ENCODE data around the gene KIF26A.

Gene KIF26A

DNA sequence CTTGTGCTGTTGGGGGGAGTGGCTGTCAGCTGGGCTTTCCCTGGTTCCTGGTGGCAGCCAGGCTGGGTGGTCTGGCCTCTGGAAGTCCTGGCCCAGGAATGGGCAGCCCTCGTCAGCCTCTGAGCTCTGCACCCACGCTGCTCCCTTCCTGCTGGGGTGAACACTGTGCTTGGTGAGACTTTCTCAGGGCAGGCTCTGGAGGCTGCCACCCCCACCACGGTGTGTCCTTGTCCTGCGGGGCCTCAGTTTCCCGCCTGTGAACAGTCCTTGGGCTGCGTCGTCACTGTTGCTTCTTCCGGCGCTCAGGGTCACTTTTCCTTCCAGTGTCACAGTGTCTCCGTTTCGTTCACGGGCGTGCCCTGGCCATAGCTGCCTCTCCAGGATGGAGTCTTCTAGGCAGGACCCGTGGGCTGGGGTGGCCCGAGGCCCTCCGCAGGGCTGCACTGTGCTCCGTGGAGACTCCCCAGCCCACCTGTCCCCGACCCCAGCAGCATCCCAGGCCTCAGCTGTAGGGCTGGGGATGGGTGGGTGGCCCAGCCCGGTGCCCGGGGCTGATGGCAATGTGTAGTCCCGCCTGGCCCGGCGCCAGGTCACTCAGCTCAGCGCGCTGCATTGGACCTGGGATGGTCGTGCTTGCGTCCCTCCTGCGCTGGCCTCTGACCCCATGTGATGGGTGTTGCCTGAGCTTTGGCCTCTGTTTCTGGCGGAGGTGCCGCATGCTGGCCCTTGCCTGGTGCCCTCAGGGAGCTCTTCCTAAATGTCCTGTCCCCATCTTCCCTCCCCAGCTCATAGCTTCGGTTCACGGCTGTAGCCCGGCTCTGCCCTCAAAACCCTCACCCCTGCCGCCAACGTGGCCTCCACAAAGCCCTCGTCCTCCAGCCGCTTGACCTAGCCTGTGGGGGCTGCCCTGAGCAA lies 6.8 kb downstream of the KIF26A start:
- no peak for DNase-seq
- Histone ChIP-seq H3K4me3 (ENCODE audit: low read length) (no peak overlapping the region), H3K27ac (ENCODE audit: low read length) (no peak overlapping the region), H3K79me2 (ENCODE audit: low read length) (no peaks in the 10 kb centered on the region), H3K9me3 (replicated peaks; ENCODE audit: insufficient read depth, low read length) (no peaks in the 10 kb centered on the region), H3K4me1 (ENCODE audit: low read length) (no peaks in the 10 kb centered on the region), H3F3A (ENCODE audit: insufficient read depth, low read length) (no peaks in the 10 kb centered on the region), H2AFZ (ENCODE audit: low read length) (no peak overlapping the region), H4K20me1 (ENCODE audit: insufficient read depth, low read length) (no peaks in the 10 kb centered on the region), H3K27me3 (replicated peaks; ENCODE audit: insufficient read depth, low read length) (peaks cover 22% of the 10 kb centered on the region), H3K4me2 (ENCODE audit: low read depth, low read length) (no peak overlapping the region), H3K36me3 (replicated peaks; ENCODE audit: insufficient read depth, low read length) (no peaks in the 10 kb centered on the region), H3K9ac (ENCODE audit: low read length) (no peak overlapping the region), H3K9me2 (replicated peaks; ENCODE audit: insufficient read depth, low read length) (no peaks in the 10 kb centered on the region)
- TF ChIP-seq EZH2phosphoT487 (IDR thresholded peaks at IDR 0.05; ENCODE audit: low read length) (no peak), EZH2 (optimal IDR thresholded peaks at IDR 0.05; ENCODE audit: low read depth, low read length) (no peak)
- TF ChIP-seq, protein P1, sequence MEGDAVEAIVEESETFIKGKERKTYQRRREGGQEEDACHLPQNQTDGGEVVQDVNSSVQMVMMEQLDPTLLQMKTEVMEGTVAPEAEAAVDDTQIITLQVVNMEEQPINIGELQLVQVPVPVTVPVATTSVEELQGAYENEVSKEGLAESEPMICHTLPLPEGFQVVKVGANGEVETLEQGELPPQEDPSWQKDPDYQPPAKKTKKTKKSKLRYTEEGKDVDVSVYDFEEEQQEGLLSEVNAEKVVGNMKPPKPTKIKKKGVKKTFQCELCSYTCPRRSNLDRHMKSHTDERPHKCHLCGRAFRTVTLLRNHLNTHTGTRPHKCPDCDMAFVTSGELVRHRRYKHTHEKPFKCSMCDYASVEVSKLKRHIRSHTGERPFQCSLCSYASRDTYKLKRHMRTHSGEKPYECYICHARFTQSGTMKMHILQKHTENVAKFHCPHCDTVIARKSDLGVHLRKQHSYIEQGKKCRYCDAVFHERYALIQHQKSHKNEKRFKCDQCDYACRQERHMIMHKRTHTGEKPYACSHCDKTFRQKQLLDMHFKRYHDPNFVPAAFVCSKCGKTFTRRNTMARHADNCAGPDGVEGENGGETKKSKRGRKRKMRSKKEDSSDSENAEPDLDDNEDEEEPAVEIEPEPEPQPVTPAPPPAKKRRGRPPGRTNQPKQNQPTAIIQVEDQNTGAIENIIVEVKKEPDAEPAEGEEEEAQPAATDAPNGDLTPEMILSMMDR (IDR thresholded peaks at IDR 0.05; ENCODE audit: low read length) = no peak

DNA sequence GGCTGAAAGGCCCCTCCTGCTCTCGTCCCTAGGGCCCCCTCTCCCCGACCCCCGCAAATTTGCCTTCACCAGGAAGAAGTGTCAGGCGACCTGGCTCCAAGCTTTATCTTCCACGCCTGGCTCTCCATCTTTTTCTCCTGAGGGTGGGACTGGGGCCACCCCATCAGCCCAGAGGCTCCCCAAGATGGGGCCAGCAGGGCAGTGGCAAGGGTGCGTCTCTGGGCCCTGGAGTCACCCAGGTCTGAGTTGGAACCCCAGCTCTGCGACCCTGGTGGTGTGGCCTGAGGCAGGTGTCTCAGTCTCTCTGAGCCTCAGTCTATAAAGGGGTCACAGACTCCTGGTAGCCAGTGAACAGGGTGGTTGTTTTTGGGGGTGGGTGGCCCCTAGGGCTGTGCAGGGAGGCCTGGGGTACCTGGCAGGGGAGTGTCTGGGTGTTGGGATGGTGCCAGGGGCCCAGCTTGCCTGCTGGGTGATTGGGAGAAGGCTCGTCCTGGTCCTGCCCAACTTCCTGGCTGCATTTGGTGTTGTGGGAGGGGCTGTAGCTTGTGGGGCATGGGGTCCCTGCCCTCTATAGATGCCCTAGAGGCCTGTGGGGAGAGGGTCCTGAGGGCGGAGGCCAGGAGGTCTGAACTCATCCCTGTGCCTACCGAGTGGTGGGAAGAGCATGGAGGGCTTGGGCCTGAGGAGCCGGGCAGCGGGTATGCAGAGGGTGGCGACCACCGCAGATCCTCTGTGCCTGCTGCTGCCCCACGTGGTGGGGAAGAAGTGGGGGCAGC lies 7.6 kb downstream of the KIF26A start:
- H3K9ac ChIP-seq (ENCODE audit: low read length) = no peak overlapping the region
- no peak overlapping the region for H3K4me2 ChIP-seq (ENCODE audit: low read depth, low read length)
- no peak for TF ChIP-seq EZH2 (optimal IDR thresholded peaks at IDR 0.05; ENCODE audit: low read depth, low read length)
- no peak for TF ChIP-seq EZH2phosphoT487 (IDR thresholded peaks at IDR 0.05; ENCODE audit: low read length)
- TF ChIP-seq, protein P1 (IDR thresholded peaks at IDR 0.05; ENCODE audit: low read length) = no peak
- H2AFZ ChIP-seq (ENCODE audit: low read length) = no peak overlapping the region
- H4K20me1 ChIP-seq (ENCODE audit: insufficient read depth, low read length) = no peaks in the 10 kb centered on the region
- H3K9me2 ChIP-seq (replicated peaks; ENCODE audit: insufficient read depth, low read length) = no peaks in the 10 kb centered on the region
- no peaks in the 10 kb centered on the region for H3K36me3 ChIP-seq (replicated peaks; ENCODE audit: insufficient read depth, low read length)
- no peaks in the 10 kb centered on the region for H3F3A ChIP-seq (ENCODE audit: insufficient read depth, low read length)
- peaks cover 29% of the 10 kb centered on the region; the same call in 1 of the 2 replicates for H3K27me3 ChIP-seq (replicated peaks; ENCODE audit: insufficient read depth, low read length)
- no peak overlapping the region for H3K27ac ChIP-seq (ENCODE audit: low read length)
- DNase-seq = no peak
- no peaks in the 10 kb centered on the region for H3K4me1 ChIP-seq (ENCODE audit: low read length)
- no peak overlapping the region for H3K4me3 ChIP-seq (ENCODE audit: low read length)
- H3K9me3 ChIP-seq (replicated peaks; ENCODE audit: insufficient read depth, low read length) = no peaks in the 10 kb centered on the region
- no peaks in the 10 kb centered on the region for H3K79me2 ChIP-seq (ENCODE audit: low read length)

GRCh38 chr14:104146651-104147345 lies 8.4 kb downstream of the KIF26A start:
- TF ChIP-seq EZH2phosphoT487 (IDR thresholded peaks at IDR 0.05; ENCODE audit: low read length) = no peak
- TF ChIP-seq EZH2 (optimal IDR thresholded peaks at IDR 0.05; ENCODE audit: low read depth, low read length) = no peak
- TF ChIP-seq, protein P1 (IDR thresholded peaks at IDR 0.05; ENCODE audit: low read length) = no peak
- Histone ChIP-seq H3K79me2 (ENCODE audit: low read length) (no peaks in the 10 kb centered on the region), H3K4me1 (ENCODE audit: low read length) (no peaks in the 10 kb centered on the region)

More at GRCh38 chr14:104146651-104147345, 8.4 kb downstream of the KIF26A start:
- no peaks in the 10 kb centered on the region for H3F3A ChIP-seq (ENCODE audit: insufficient read depth, low read length)
- no peak overlapping the region for H2AFZ ChIP-seq (ENCODE audit: low read length)
- peaks cover 31% of the 10 kb centered on the region; the same call in 1 of the 2 replicates for H3K27me3 ChIP-seq (replicated peaks; ENCODE audit: insufficient read depth, low read length)
- H3K9me2 ChIP-seq (replicated peaks; ENCODE audit: insufficient read depth, low read length) = no peaks in the 10 kb centered on the region
- H4K20me1 ChIP-seq (ENCODE audit: insufficient read depth, low read length) = no peaks in the 10 kb centered on the region
- H3K9me3 ChIP-seq (replicated peaks; ENCODE audit: insufficient read depth, low read length) = no peaks in the 10 kb centered on the region
- no peak for DNase-seq
- H3K4me2 ChIP-seq (ENCODE audit: low read depth, low read length) = no peak overlapping the region
- no peak overlapping the region for H3K27ac ChIP-seq (ENCODE audit: low read length)
- H3K36me3 ChIP-seq (replicated peaks; ENCODE audit: insufficient read depth, low read length) = no peaks in the 10 kb centered on the region
- H3K9ac ChIP-seq (ENCODE audit: low read length) = no peak overlapping the region
- H3K4me3 ChIP-seq (ENCODE audit: low read length) = no peak overlapping the region
